GM18519 (cell line): ENCODE data around the gene MAD1L1.

ENCODE experiments used
- ATAC-seq: cut with Tn5 transposase; IDR thresholded peaks from one replicate; pipeline ENCODE4 v1.9.1; 2021; ENCODE audit warnings: mild to moderate bottlenecking, moderate library complexity; ENCODE audit not compliant: unreplicated experiment, low FRiP score

MAD1L1 gene

GRCh38 chr7:2011266-2012043 is 221.3 kb downstream of the MAD1L1 start:
- no peak for ATAC-seq

- no peak for ATAC-seq
Measured at GRCh38 chr7:2010551-2011265, 222.0 kb downstream of the MAD1L1 start.

GRCh38 chr7:2010101-2010500 is 222.6 kb downstream of the MAD1L1 start:
- ATAC-seq: no peak

GRCh38 chr7:2009541-2010001 is 223.2 kb downstream of the MAD1L1 start:
- ATAC-seq: no peak

GRCh38 chr7:2008936-2009540 is 223.7 kb downstream of the MAD1L1 start:
- ATAC-seq: no peak

GRCh38 chr7:2008101-2008935 is 224.4 kb downstream of the MAD1L1 start:
- ATAC-seq: no peak

- no peak for ATAC-seq
Measured at GRCh38 chr7:2007551-2007950, 225.2 kb downstream of the MAD1L1 start.

GRCh38 chr7:2006921-2007381 is 225.8 kb downstream of the MAD1L1 start:
- no peak for ATAC-seq

GRCh38 chr7:2006231-2006771 is 226.4 kb downstream of the MAD1L1 start:
- ATAC-seq: no peak

GRCh38 chr7:2005786-2006185 is 227.0 kb downstream of the MAD1L1 start:
- ATAC-seq: no peak

- no peak for ATAC-seq
Measured at GRCh38 chr7:2004841-2005725, 227.7 kb downstream of the MAD1L1 start.

GRCh38 chr7:2003931-2004812 is 228.6 kb downstream of the MAD1L1 start:
- no peak for ATAC-seq

GRCh38 chr7:2003451-2003930 is 229.3 kb downstream of the MAD1L1 start:
- no peak for ATAC-seq

- ATAC-seq: no peak
Measured at GRCh38 chr7:2002561-2003450, 229.9 kb downstream of the MAD1L1 start.

- no peak for ATAC-seq
Measured at GRCh38 chr7:2001601-2002442, 230.9 kb downstream of the MAD1L1 start.

- ATAC-seq: no peak
Measured at GRCh38 chr7:2000746-2001321, 231.9 kb downstream of the MAD1L1 start.
